Activated CD4-positive, alpha-beta T cell treated with anti-CD3 and anti-CD28 coated beads, Interleukin-2, Interleukin-6, amounts not matched to agents 100 ng/mL and 50 ng/mL, durations not matched to agents 16 hours and 8 hours (primary cell): Measurements from ENCODE around the gene NEU2.

ENCODE experiments used
- DNase-seq: peaks from one replicate; pipeline ENCODE4 v3.0.0-alpha.2; 2020

NEU2 gene

DNA sequence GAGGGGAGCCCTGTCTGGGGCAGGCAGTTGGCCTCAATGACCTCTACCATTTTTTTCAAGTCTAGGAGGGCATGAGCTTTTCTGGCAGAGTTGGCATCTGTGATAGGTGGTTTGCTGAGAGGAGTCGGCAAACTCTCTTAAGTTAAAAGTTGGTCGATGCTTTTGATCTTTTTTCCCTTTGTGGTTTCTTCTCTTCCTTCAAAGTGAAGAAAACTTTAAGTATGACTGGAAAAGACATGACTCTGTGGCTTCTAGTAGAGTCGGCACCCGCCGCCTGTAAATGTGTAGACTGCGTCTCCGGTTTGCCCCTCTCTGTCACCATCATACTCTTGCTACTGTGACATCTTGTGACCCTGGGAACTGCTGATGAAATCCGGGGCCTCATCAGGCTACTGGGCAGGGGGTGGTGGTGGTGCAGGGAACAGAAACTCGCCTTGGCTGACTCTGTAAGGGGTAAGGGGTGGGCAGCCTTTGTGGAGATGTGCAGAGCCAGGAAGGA lies 48.8 kb downstream of the NEU2 start:
- peak; percentile 85 for DNase-seq

DNA sequence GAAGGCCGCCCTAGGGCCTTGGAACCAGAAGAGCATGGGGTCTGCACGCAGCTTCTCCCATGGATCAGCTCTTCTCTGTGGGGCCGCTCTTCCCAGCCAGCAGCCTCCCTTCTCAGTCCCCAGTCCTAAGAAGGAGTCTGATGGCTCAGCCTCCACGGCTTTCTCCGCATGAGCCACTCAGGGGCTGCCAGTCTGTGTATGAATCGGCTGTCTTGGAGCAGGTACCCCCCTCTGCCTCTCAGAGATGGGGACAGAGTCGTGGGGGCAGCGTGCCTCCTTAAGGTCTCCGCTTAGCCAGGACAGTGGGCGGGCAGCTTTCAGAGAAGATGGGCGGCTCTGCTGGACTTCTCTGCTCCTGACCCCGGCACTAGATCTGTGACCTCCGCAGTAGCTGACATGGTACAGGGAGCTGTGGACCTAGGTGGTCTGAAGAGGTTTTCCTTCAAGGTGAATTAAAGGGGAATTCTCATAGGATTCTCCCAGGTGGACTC lies 49.3 kb downstream of the NEU2 start:
- no peak for DNase-seq

- peak; percentile 84 for DNase-seq
Measured at GRCh38 chr2:233082222-233082930, 49.9 kb downstream of the NEU2 start.

DNA sequence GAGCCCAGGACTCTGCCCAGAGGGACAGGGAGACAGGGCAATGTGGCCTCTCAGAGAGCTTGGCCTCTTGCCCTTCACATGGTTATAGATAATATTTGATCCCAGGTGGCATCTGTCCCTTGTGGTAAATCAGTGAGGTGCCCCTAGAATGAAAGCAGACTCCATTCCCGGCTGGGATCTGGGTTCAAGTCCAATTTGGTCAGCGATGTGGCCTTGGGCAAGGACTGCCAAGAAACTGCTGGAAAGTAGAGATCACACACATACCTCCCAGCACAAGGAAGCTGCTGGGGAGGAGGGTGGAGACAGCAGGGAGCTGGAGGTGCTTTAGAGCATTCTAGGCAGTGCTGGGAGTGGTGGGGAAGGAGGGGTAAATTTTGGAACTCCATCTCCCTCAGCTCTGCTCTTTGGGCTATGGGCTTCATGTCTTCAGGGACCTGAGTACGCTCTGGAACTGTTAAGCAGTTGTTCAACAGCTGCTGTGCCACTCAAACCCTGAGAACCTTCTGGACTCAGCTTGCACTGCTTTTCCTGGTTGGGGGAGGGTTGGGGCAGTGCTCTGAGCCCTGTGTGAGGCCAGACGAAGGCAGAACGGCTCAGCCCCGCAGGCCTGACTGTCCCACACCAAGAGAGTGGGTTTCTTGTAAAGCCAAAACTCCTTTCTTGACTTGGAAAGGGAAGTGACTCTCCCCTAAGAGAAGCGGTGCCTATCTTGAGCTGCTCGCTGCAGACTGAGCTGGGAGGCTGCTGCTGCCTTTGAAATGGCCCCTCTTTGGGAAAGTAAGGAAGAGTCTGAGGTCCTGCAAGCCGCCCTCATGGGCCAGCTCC lies 50.7 kb downstream of the NEU2 start:
- no peak for DNase-seq

GRCh38 chr2:233083782-233084181 lies 51.3 kb downstream of the NEU2 start:
- DNase-seq = no peak

DNA sequence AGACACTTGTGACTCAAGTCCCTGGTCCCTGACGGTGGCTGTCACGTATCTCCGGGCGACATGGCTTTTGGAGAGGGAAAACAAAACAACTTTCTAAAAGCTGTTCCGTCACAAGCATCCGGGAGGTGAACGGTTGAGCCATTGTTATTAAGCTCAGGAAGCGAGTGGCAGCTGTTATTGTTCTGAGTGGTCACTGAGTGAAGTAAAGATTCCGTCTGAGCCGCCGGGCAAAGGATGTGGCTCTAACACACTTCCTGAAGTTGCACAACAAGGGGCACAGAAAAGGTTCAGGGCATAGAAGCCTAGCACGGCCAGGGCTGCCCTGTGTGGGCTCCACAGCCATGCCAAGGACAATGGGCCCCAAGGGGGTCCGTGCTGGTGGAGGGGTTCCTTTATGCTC lies 52.0 kb downstream of the NEU2 start:
- peak; percentile 89 for DNase-seq
